GM12864 (cell line): Measurements from ENCODE around the gene C1orf21.

Experiments
- DNase-seq: peaks from one replicate; pipeline ENCODE4 v3.0.0-alpha.2; 2011; ENCODE audit warnings: low read depth
- H3K4me3 ChIP-seq: 2 replicates; pipeline ENCODE4 v1.5.1; 2011; ENCODE audit warnings: mild to moderate bottlenecking, low read depth, low read length, control low read depth
- CTCF ChIP-seq: IDR thresholded peaks from 2 replicates; pipeline ENCODE4 v1.5.1; 2011; ENCODE audit warnings: low read depth, mild to moderate bottlenecking, moderate library complexity, low read length, control low read depth, inconsistent platforms; ENCODE audit errors: missing control alignments

The C1orf21 gene

GRCh38 chr1:184615301-184615700 lies 228.5 kb downstream of the C1orf21 start:
- TF ChIP-seq CTCF, result no peak
- H3K4me3 ChIP-seq, result no peak overlapping the region
- DNase-seq, result no peak

- TF ChIP-seq CTCF, result no peak
- no peak overlapping the region for H3K4me3 ChIP-seq
- DNase-seq, result no peak
Measured at GRCh38 chr1:184616504-184616903, 229.7 kb downstream of the C1orf21 start.

GRCh38 chr1:184617433-184618029 lies 230.7 kb downstream of the C1orf21 start:
- no peak for TF ChIP-seq CTCF
- H3K4me3 ChIP-seq, result no peak overlapping the region
- DNase-seq, result no peak

GRCh38 chr1:184618851-184619250 lies 232.0 kb downstream of the C1orf21 start:
- no peak overlapping the region for H3K4me3 ChIP-seq
- DNase-seq, result no peak
- TF ChIP-seq CTCF, result no peak

GRCh38 chr1:184620469-184620868 lies 233.6 kb downstream of the C1orf21 start:
- DNase-seq, result no peak
- no peak overlapping the region for H3K4me3 ChIP-seq
- no peak for TF ChIP-seq CTCF

- DNase-seq, result no peak
- H3K4me3 ChIP-seq, result no peak overlapping the region
- TF ChIP-seq CTCF, result no peak
Measured at GRCh38 chr1:184621260-184621659, 234.4 kb downstream of the C1orf21 start.

- TF ChIP-seq CTCF, result no peak
- H3K4me3 ChIP-seq, result no peak overlapping the region
- no peak for DNase-seq
Measured at GRCh38 chr1:184622136-184622823, 235.5 kb downstream of the C1orf21 start.
